Small intestine (tissue), 7 donors: ENCODE results near the gene EXOSC9. TPM values are rescaled to one million over a fixed set of nuclear protein-coding genes. Genes with fewer than 3 reads are reported as not detected.

Experiments used
- DNase-seq, 2 donors: peaks; one replicate each; pipeline versions ENCODE4 v3.0.0 to v3.0.0-alpha.2; 2013
- FAIRE-seq: peaks from 2 replicates; lab custom pipeline; 2012; peaks lifted over from hg19 to GRCh38; lab: Jason Lieb, UNC
- H3K27ac ChIP-seq, 3 donors: one replicate each; pipeline ENCODE4 v1.5.1; 2013; ENCODE audit warnings: low read length in 2 of 3, mild to moderate bottlenecking in 2 of 3, control low read depth in 1 of 3, inconsistent platforms in 1 of 3, low read depth in 1 of 3, moderate library complexity in 1 of 3
- H3K27me3 ChIP-seq, 3 donors: one replicate each; pipeline ENCODE4 v1.6.1; 2013; ENCODE audit warnings: low read length in 3 of 3, inconsistent platforms in 1 of 3; ENCODE audit not compliant: control insufficient read depth in 3 of 3, insufficient read depth in 3 of 3
- H3K36me3 ChIP-seq, 3 donors: one replicate each; pipeline ENCODE4 v1.6.1; 2013; ENCODE audit warnings: low read length in 3 of 3, inconsistent platforms in 1 of 3, low read depth in 1 of 3, mild to moderate bottlenecking in 1 of 3, moderate library complexity in 1 of 3; ENCODE audit not compliant: control insufficient read depth in 3 of 3, insufficient read depth in 2 of 3
- H3K4me1 ChIP-seq, 3 donors: one replicate each; pipeline ENCODE4 v1.6.1; 2013; ENCODE audit warnings: low read length in 2 of 3, inconsistent platforms in 1 of 3, low read depth in 1 of 3, mild to moderate bottlenecking in 1 of 3, moderate library complexity in 1 of 3; ENCODE audit not compliant: control insufficient read depth in 3 of 3, insufficient read depth in 2 of 3
- H3K4me3 ChIP-seq, 3 donors: one replicate each; pipeline ENCODE4 v1.5.1; 2013; ENCODE audit warnings: low read length in 3 of 3, control low read depth in 1 of 3, inconsistent platforms in 1 of 3, low read depth in 1 of 3, mild to moderate bottlenecking in 1 of 3, moderate library complexity in 1 of 3
- H3K9me3 ChIP-seq, 2 donors: one replicate each; pipeline ENCODE4 v1.6.1; 2013; ENCODE audit warnings: low read depth in 1 of 2, low read length in 1 of 2; ENCODE audit not compliant: control insufficient read depth in 2 of 2, insufficient read depth in 1 of 2
- WGBS, 3 donors: extraction: QIAGEN DNeasy Blood & Tissue Kit; methylation state at CpG; one replicate each; pipeline ENCODE4 v1.1.7; 2013; 5-methylcytosine and 5-hydroxymethylcytosine counted together
- polyA plus RNA-seq, 4 donors: library from polyadenylated mRNA; stranded (reverse) in 3 of 4; unstranded in 1 of 4; fragments of 200-250 nt in 3 of 4; fragments of 120-200 nt in 1 of 4; gene quantifications; one replicate each; pipeline versions ENCODE4 v1.2.1 to v1.2.3, GENCODE V29; 2013
- donor health status: healthy with polysubstance abuse.
- donor health status: control.
- donor health status: control.
- donor health status: Bipolar disorder and iron deficiency.
- donor health status: healthy.

Gene EXOSC9
- polyA plus RNA-seq, 4 donors, result 9.8 to 24.1 (median 17.1) TPM

GRCh38 chr4:121819216-121819965 lies 18.3 kb downstream of the EXOSC9 start:
- Histone ChIP-seq H3K9me3 (no peaks in the 10 kb centered on the region), H3K4me3 (no peak overlapping the region), H3K4me1 (peaks cover 0 to 4% (median 3%) of the 10 kb centered on the region in 3 donors), H3K27ac (no peak overlapping the region), H3K27me3 (no peaks in the 10 kb centered on the region), H3K36me3 (peaks cover 4 to 10% (median 5%) of the 10 kb centered on the region in 3 donors)
- 42 to 91% (median 77%) methylated on average over 1 of the region's 1 CpG for WGBS, 3 donors
- FAIRE-seq (no peak), DNase-seq (no peak)

GRCh38 chr4:121822047-121822446 lies 20.9 kb downstream of the EXOSC9 start:
- Histone ChIP-seq H3K4me3 (peak overlapping the region in 1 of 3 donors; percentile 72), H3K27ac (no peak overlapping the region), H3K9me3 (no peaks in the 10 kb centered on the region), H3K36me3 (peaks cover 0 to 6% (median 0%) of the 10 kb centered on the region in 3 donors), H3K27me3 (no peaks in the 10 kb centered on the region), H3K4me1 (peaks cover 0 to 8% (median 4%) of the 10 kb centered on the region in 3 donors)
- FAIRE-seq (no peak), DNase-seq (no peak)
- WGBS, 3 donors, result 87 to 92% (median 90%) methylated on average over 1 of the region's 1 CpG

- no peak for FAIRE-seq
Measured at GRCh38 chr4:121822796-121823504, 21.8 kb downstream of the EXOSC9 start.

DNA sequence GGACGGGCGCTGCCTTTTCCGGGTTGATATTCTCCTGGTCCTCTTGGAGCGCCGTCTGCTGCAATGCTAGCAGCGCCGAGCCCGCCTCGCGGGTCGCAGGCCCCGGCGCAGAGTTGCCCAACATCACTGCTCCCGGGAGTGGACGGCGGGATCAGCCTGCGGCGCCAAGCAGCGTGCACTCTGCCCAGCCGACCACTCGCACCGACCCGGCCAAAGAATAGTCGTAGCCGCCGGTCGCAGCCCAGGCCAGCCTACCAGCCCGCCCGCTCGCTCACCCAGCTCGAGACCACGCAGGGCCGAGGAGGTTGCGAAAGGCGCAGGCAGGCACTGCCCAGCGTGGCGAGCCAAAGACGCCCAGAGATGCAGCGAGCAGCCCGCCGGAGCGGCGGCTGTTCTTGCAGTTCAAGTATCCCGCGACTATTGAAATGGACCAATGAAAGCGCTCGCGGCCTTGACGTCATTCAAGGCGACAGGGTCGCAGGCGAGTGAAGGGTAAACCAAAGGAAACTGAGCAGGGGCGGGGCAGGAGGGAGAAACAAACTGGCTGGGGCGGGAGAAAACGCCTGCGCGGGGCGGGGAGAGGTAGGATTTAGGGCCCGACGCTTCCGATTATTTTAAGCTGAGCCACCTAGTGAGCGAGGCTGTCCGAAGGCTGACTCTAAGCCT lies 22.5 kb downstream of the EXOSC9 start, which contains the start of gene CCNA2:
Gene CCNA2 (minus strand): TSS at position 379 of the 666 bp plus-strand sequence. CDS start 255 bp downstream, at position 124.
- FAIRE-seq (no peak), DNase-seq (peak; percentile 97)
- H3K27ac ChIP-seq, result peak within 1 kb of the TSS in 2 of 3 donors; percentile 78 to 87
- peaks cover 0 to 8% (median 4%) of the 10 kb centered on the region in 3 donors for H3K4me1 ChIP-seq
- WGBS, 3 donors, result 0% methylated on average over 63 of the region's 63 CpGs
- peak within 1 kb of the TSS; percentile 69 to 75 (median 72) for H3K4me3 ChIP-seq
- no peaks in the 10 kb centered on the region for H3K27me3 ChIP-seq
- peaks cover 0 to 5% (median 0%) of the 10 kb centered on the region in 3 donors for H3K36me3 ChIP-seq
- no peaks in the 10 kb centered on the region for H3K9me3 ChIP-seq

More at GRCh38 chr4:121822796-121823504, 21.8 kb downstream of the EXOSC9 start:
- H3K36me3 ChIP-seq, result peaks cover 0 to 5% (median 0%) of the 10 kb centered on the region in 3 donors
- H3K4me1 ChIP-seq, result peaks cover 0 to 8% (median 4%) of the 10 kb centered on the region in 3 donors
- peak overlapping the region in 1 of 3 donors; percentile 61 for H3K27ac ChIP-seq
- H3K9me3 ChIP-seq, result no peaks in the 10 kb centered on the region
- H3K27me3 ChIP-seq, result no peaks in the 10 kb centered on the region
- peak; percentile 17 to 37 for DNase-seq
- H3K4me3 ChIP-seq, result peak overlapping the region; percentile 69 to 75 (median 72)
- WGBS, 3 donors, result 0 to 1% (median 0%) methylated on average over 30 of the region's 30 CpGs

- WGBS, 3 donors, result 3 to 5% (median 4%) methylated on average over 8 of the region's 8 CpGs
- FAIRE-seq (no peak), DNase-seq (no peak)
- peak overlapping the region; percentile 44 to 75 (median 72) for H3K4me3 ChIP-seq
- peaks cover 0 to 8% (median 4%) of the 10 kb centered on the region in 3 donors for H3K4me1 ChIP-seq
- H3K27me3 ChIP-seq, result no peaks in the 10 kb centered on the region
- peak overlapping the region in 2 of 3 donors; percentile 78 to 87 for H3K27ac ChIP-seq
- H3K9me3 ChIP-seq, result no peaks in the 10 kb centered on the region
- peaks cover 0 to 3% (median 0%) of the 10 kb centered on the region in 3 donors for H3K36me3 ChIP-seq
Measured at GRCh38 chr4:121824171-121824527, 23.0 kb downstream of the EXOSC9 start.

DNA sequence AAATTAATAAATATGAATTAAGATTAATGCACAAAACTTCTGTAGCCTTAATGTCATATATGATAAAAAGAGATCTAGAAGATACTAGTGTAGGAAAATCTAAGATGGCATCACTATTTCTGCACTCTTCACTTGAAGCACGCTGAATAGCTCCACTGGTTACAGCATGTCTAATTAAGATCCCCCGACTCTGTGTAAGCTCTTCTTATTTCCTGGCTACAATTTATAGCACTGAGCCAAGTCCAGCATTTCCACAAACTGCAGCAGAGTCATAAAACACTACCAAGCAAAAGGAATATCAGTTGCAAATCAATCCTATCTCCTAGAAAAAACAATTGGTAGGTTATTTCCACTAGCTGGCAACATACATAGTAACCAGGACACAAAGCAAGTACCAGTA lies 23.8 kb downstream of the EXOSC9 start:
- Histone ChIP-seq H3K4me3 (no peak overlapping the region), H3K27me3 (no peaks in the 10 kb centered on the region), H3K36me3 (peaks cover 0 to 4% (median 2%) of the 10 kb centered on the region in 3 donors), H3K27ac (peak overlapping the region in 1 of 3 donors; percentile 42), H3K4me1 (peaks cover 0 to 8% (median 4%) of the 10 kb centered on the region in 3 donors), H3K9me3 (no peaks in the 10 kb centered on the region)
- peak; percentile 71 to 77 for DNase-seq
- 16 to 31% (median 21%) methylated on average over 2 of the region's 2 CpGs for WGBS, 3 donors
- no peak for FAIRE-seq

- DNase-seq (no peak), FAIRE-seq (no peak)
- H3K4me3 ChIP-seq, result no peak overlapping the region
- peaks cover 0 to 8% (median 0%) of the 10 kb centered on the region in 3 donors for H3K4me1 ChIP-seq
- H3K36me3 ChIP-seq, result peaks cover 0 to 16% (median 1%) of the 10 kb centered on the region in 3 donors
- H3K27ac ChIP-seq, result no peak overlapping the region
- H3K27me3 ChIP-seq, result no peaks in the 10 kb centered on the region
- 93 to 95% (median 95%) methylated on average over 1 of the region's 1 CpG for whole genome bisulfite sequencing, 3 donors
- no peaks in the 10 kb centered on the region for H3K9me3 ChIP-seq
Measured at GRCh38 chr4:121827853-121828252, 26.7 kb downstream of the EXOSC9 start.

- no peak for FAIRE-seq
- DNase-seq, result no peak
- Histone ChIP-seq H3K4me1 (peaks cover 0 to 6% (median 0%) of the 10 kb centered on the region in 3 donors), H3K27me3 (no peaks in the 10 kb centered on the region), H3K4me3 (no peak overlapping the region), H3K27ac (no peak overlapping the region), H3K36me3 (peaks cover 0 to 16% (median 1%) of the 10 kb centered on the region in 3 donors), H3K9me3 (no peaks in the 10 kb centered on the region)
- 91 to 98% (median 94%) methylated on average over 5 of the region's 5 CpGs for WGBS, 3 donors
Measured at GRCh38 chr4:121829511-121829910, 28.4 kb downstream of the EXOSC9 start.
